ENCODE results near the gene PTMA. TPM values are rescaled to one million over a fixed set of nuclear protein-coding genes. Genes with fewer than 3 reads are reported as not detected.
"Not testable (repeated sequence)": the region's sequence is repeated elsewhere in the genome, so short reads cannot be mapped to it uniquely, and the experiment has no call there.

PTMA gene
- total RNA-seq, 2 experiments from 2014 or later: 2,106 to 2,969 TPM

GRCh38 chr2:231737761-231738160 is 29.4 kb downstream of the PTMA start:
- POLR2A ChIA-PET: no interaction called here
- Mint-ChIP-seq H3K36me3 (ENCODE audit: low read depth) (peaks cover 17% of the 10 kb centered on the region), H3K27ac (no peak overlapping the region), H3K4me1 (no peaks in the 10 kb centered on the region), H3K9me3 (ENCODE audit: low read depth) (no peaks in the 10 kb centered on the region), H3K27me3 (no peaks in the 10 kb centered on the region), H3K4me3 (no peak overlapping the region)
- CTCF ChIA-PET: interaction anchor here (0.5 kb wide), 1 partner anchor 60 kb away, joined by 3 read pairs; no protein-coding TSS in a partner anchor
- intact Hi-C loops (cut with DNase I, micrococcal nuclease): no loop called here
- no peak for ATAC-seq
- DNase-seq: no peak

GRCh38 chr2:231743376-231744116 is 35.2 kb downstream of the PTMA start:
- H3K4me1 Mint-ChIP-seq: no peaks in the 10 kb centered on the region
- no peaks in the 10 kb centered on the region for H3K27me3 Mint-ChIP-seq
- no peak for ATAC-seq
- no peak overlapping the region for H3K27ac Mint-ChIP-seq
- H3K4me3 Mint-ChIP-seq: no peak overlapping the region
- no peak for DNase-seq
- intact Hi-C loops (cut with DNase I, micrococcal nuclease): no loop called here
- CTCF ChIA-PET: interaction anchor here (0.6 to 1.5 kb wide), 5 partner anchors 18 to 183 kb away, joined by 3 read pairs; no protein-coding TSS in a partner anchor
- POLR2A ChIA-PET: no interaction called here
- H3K9me3 Mint-ChIP-seq (ENCODE audit: low read depth): no peaks in the 10 kb centered on the region
- peaks cover 4% of the 10 kb centered on the region for H3K36me3 Mint-ChIP-seq (ENCODE audit: low read depth)

GRCh38 chr2:231745303-231746038 is 37.1 kb downstream of the PTMA start:
- Mint-ChIP-seq H3K4me3 (no peak overlapping the region), H3K36me3 (ENCODE audit: low read depth) (no peaks in the 10 kb centered on the region), H3K27me3 (no peaks in the 10 kb centered on the region), H3K27ac (no peak overlapping the region), H3K4me1 (no peaks in the 10 kb centered on the region), H3K9me3 (ENCODE audit: low read depth) (no peaks in the 10 kb centered on the region)
- no peak for DNase-seq
- ChIA-PET CTCF (interaction anchor here (0.5 to 1.4 kb wide), 4 partner anchors 11 to 215 kb away, joined by 3 to 4 read pairs (median 4); no protein-coding TSS in a partner anchor), POLR2A (interaction anchor here (0.6 kb wide), 1 partner anchor 38 kb away, joined by 8 read pairs; no protein-coding TSS in a partner anchor)
- ATAC-seq: no peak
- intact Hi-C loops (cut with DNase I, micrococcal nuclease): no loop called here

- H3K4me3 Mint-ChIP-seq; H3K36me3 Mint-ChIP-seq (ENCODE audit: low read depth); DNase-seq; intact Hi-C loops (cut with DNase I, micrococcal nuclease); H3K4me1 Mint-ChIP-seq; H3K27me3 Mint-ChIP-seq; CTCF ChIA-PET; POLR2A ChIA-PET; ATAC-seq; H3K9me3 Mint-ChIP-seq (ENCODE audit: low read depth); H3K27ac Mint-ChIP-seq: not testable (repeated sequence)
These were observed 40.0 kb downstream of the PTMA start for GRCh38 chr2:231748153-231748896.

GRCh38 chr2:231749016-231749415 is 40.7 kb downstream of the PTMA start:
- H3K27ac Mint-ChIP-seq; H3K27me3 Mint-ChIP-seq; H3K36me3 Mint-ChIP-seq (ENCODE audit: low read depth); ATAC-seq; H3K4me1 Mint-ChIP-seq; H3K9me3 Mint-ChIP-seq (ENCODE audit: low read depth); H3K4me3 Mint-ChIP-seq; intact Hi-C loops (cut with DNase I, micrococcal nuclease); DNase-seq: not testable (repeated sequence)
- ChIA-PET CTCF (interaction anchor here (1.1 kb wide), 1 partner anchor 11 kb away, joined by 3 read pairs; no protein-coding TSS in a partner anchor), POLR2A (interaction anchor here (0.6 kb wide), 1 partner anchor 37 kb away, joined by 4 read pairs; the partner anchor contains the start of gene COPS7B)

- POLR2A ChIA-PET: no interaction called here
- intact Hi-C loops (cut with DNase I, micrococcal nuclease): no loop called here
- no peaks in the 10 kb centered on the region for H3K27me3 Mint-ChIP-seq
These were observed 42.9 kb downstream of the PTMA start for GRCh38 chr2:231751042-231751815.

GRCh38 chr2:231752061-231752460 is 43.7 kb downstream of the PTMA start:
- H3K36me3 Mint-ChIP-seq (ENCODE audit: low read depth): no peaks in the 10 kb centered on the region
- CTCF ChIA-PET: no interaction called here
- no peak for ATAC-seq
- no peak for DNase-seq
- H3K27me3 Mint-ChIP-seq: no peaks in the 10 kb centered on the region
- POLR2A ChIA-PET: no interaction called here
- no peaks in the 10 kb centered on the region for H3K4me1 Mint-ChIP-seq
- H3K9me3 Mint-ChIP-seq (ENCODE audit: low read depth): no peaks in the 10 kb centered on the region
- intact Hi-C loops (cut with DNase I, micrococcal nuclease): no loop called here
- no peak overlapping the region for H3K4me3 Mint-ChIP-seq
- H3K27ac Mint-ChIP-seq: no peak overlapping the region

More at GRCh38 chr2:231751042-231751815, 42.9 kb downstream of the PTMA start:
- H3K4me1 Mint-ChIP-seq: no peaks in the 10 kb centered on the region
- no peak overlapping the region for H3K4me3 Mint-ChIP-seq
- CTCF ChIA-PET: no interaction called here
- H3K9me3 Mint-ChIP-seq (ENCODE audit: low read depth): no peaks in the 10 kb centered on the region
- DNase-seq (no peak), ATAC-seq (no peak)
- no peak overlapping the region for H3K27ac Mint-ChIP-seq
- no peaks in the 10 kb centered on the region for H3K36me3 Mint-ChIP-seq (ENCODE audit: low read depth)

GRCh38 chr2:231761735-231762134 is 53.4 kb downstream of the PTMA start:
- Mint-ChIP-seq H3K27ac (no peak overlapping the region), H3K4me3 (no peak overlapping the region), H3K27me3 (no peaks in the 10 kb centered on the region), H3K36me3 (ENCODE audit: low read depth) (peaks cover 6% of the 10 kb centered on the region), H3K9me3 (ENCODE audit: low read depth) (no peaks in the 10 kb centered on the region), H3K4me1 (peaks cover 14% of the 10 kb centered on the region)
- CTCF ChIA-PET: interaction anchor here (0.5 to 1.4 kb wide), 6 partner anchors 19 to 301 kb away, joined by 3 to 7 read pairs (median 4); partner anchors contain the start of gene PDE6D
- DNase-seq (no peak), ATAC-seq (no peak)
- POLR2A ChIA-PET: no interaction called here
- intact Hi-C loops (cut with DNase I, micrococcal nuclease): no loop called here

Other genes starting within 250 kb of the PTMA start
- 1,000 to 10,000 TPM; 1,311 to 1,332 TPM for gene NCL, start 244.0 kb upstream of the PTMA start, total RNA-seq
- gene NMUR1, start 178.1 kb upstream of the PTMA start, total RNA-seq: not detected
- not detected for gene TEX44, start 115.7 kb upstream of the PTMA start, total RNA-seq
- 10 to 100 TPM; 28.0 to 31.1 TPM for gene PDE6D, start 72.8 kb downstream of the PTMA start, total RNA-seq
- 10 to 100 TPM; 51.8 to 53.6 TPM for gene COPS7B, start 77.9 kb downstream of the PTMA start, total RNA-seq
- under 1 TPM; 0.35 to 0.46 TPM for gene NPPC, start 217.9 kb downstream of the PTMA start, total RNA-seq

Data from activated CD4-positive, alpha-beta T cell treated with anti-CD3 and anti-CD28 coated beads for 36 hours (primary cell).